Measurements from ENCODE around the gene MIER2. TPM values are rescaled to one million over a fixed set of nuclear protein-coding genes. Genes with fewer than 3 reads are reported as not detected.

MIER2 gene
- total and polyA plus RNA-seq, 10 of the 15 experiments (the other 5 are each of a cell fraction or from before 2014, with no cell fraction given), result 0.48 to 23.6 (median 12.1) TPM

GRCh38 chr19:366205-366783, 21.7 kb upstream of the MIER2 start (continued):
- no peak for TF ChIP-seq RELB (IDR thresholded peaks at IDR 0.05; ENCODE audit: low read depth)

DNA sequence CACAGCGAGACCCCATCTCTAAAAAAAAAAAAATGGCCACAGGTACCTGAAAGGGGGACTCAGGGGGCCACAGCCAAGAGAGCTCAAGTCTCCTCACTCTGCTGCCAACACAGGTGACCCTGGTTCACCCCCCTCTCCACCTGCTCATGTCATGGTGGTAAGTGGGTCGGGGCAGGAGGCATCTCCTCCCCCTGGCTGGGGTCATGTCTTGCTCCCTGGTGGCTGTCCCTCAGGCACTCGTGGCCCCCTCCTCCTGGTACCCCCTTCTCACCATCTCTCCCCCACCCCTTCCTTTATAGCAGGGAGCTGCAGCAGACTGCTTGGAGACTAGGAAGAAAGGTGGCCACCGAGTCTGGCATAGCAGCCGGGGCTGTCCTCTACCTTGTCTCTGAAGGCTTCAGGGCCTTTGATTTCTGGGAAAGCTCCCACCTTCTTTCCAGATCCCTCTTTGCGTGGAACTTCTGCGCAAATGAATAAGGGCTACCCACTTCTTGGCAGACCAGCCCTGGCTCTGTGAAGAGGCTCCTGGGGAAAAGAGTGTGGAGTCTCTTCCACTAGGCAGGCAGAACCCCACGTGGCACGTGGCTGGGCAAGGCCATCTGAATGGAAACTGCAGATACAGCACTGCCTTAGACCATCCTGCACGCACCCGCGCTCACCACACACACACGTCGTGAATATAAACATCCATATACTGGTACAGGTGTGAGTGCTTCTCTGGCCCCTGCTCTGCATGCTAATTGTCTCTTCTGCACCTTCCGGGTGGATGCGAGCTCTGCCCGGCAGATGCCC, 20.1 kb upstream of the MIER2 start:
- Histone ChIP-seq H3K9ac (ENCODE audit: control insufficient read depth, insufficient read depth, low read length) (no peak overlapping the region), H2AFZ (ENCODE audit: control insufficient read depth, low read depth, low read length) (no peak overlapping the region), H3K36me3 (ENCODE audit: control insufficient read depth in 2 of 2, insufficient read depth in 2 of 2, low read length in 1 of 2) (no peaks in the 10 kb centered on the region), H3K27ac (ENCODE audit: control insufficient read depth, insufficient read depth) (no peak overlapping the region), H3K4me2 (ENCODE audit: control insufficient read depth, insufficient read depth) (no peak overlapping the region), H3K4me1 (ENCODE audit: control insufficient read depth, insufficient read depth, low read length) (no peaks in the 10 kb centered on the region), H3K79me2 (ENCODE audit: control insufficient read depth, insufficient read depth, low read length) (no peaks in the 10 kb centered on the region), H3K4me3 (no peak overlapping the region), H3K9me3 (replicated peaks; ENCODE audit: control insufficient read depth, insufficient read depth, low read length) (no peaks in the 10 kb centered on the region), H3K27me3 (replicated peaks in 1 of 2; ENCODE audit: control insufficient read depth in 2 of 2, insufficient read depth in 2 of 2, low read length in 1 of 2) (no peaks in the 10 kb centered on the region), H4K20me1 (ENCODE audit: control insufficient read depth, insufficient read depth) (no peaks in the 10 kb centered on the region)
- intact Hi-C loops (cut with micrococcal nuclease; ENCODE audit: unreplicated experiment) (no loop called here), in situ Hi-C loops (cut with MboI) (no loop called here)
- ChIA-PET POLR2A (interaction anchor here (0.5 kb wide), 1 partner anchor 159 kb away, joined by 3 read pairs; no protein-coding TSS in a partner anchor), SMC1A (ENCODE audit: uncharacterized antibody, unreplicated experiment) (no interaction called here), RAD21 (ENCODE audit: unreplicated experiment) (no interaction called here), CTCF (no interaction called here)
- FAIRE-seq (no peak), DNase-seq (ENCODE audit: low read depth, low spot score) (no peak), ATAC-seq (no peak)
- WGBS (ENCODE audit: insufficient coverage, insufficient replicate concordance, low lambda C conversion rate, missing lambda C conversion rate), result 70% methylated on average over 16 of the region's 17 CpGs
- BruUV-seq (replicated peaks), result no TSS peak
- TF ChIP-seq TBL1XR1 (IDR thresholded peaks at IDR 0.05; ENCODE audit: low read depth, low read length), result no peak
- no peak for TF ChIP-seq SPI1 (IDR thresholded peaks at IDR 0.05; ENCODE audit: borderline replicate concordance, insufficient read depth, low read depth, low read length)
- TF ChIP-seq, protein P1, sequence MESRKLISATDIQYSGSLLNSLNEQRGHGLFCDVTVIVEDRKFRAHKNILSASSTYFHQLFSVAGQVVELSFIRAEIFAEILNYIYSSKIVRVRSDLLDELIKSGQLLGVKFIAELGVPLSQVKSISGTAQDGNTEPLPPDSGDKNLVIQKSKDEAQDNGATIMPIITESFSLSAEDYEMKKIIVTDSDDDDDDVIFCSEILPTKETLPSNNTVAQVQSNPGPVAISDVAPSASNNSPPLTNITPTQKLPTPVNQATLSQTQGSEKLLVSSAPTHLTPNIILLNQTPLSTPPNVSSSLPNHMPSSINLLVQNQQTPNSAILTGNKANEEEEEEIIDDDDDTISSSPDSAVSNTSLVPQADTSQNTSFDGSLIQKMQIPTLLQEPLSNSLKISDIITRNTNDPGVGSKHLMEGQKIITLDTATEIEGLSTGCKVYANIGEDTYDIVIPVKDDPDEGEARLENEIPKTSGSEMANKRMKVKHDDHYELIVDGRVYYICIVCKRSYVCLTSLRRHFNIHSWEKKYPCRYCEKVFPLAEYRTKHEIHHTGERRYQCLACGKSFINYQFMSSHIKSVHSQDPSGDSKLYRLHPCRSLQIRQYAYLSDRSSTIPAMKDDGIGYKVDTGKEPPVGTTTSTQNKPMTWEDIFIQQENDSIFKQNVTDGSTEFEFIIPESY (IDR thresholded peaks at IDR 0.05), result no peak
- no peak for TF ChIP-seq IRF3 (IDR thresholded peaks at IDR 0.05)
- TF ChIP-seq TCF12 (IDR thresholded peaks at IDR 0.05; ENCODE audit: low read depth, low read length), result no peak
- no peak for TF ChIP-seq WRNIP1 (IDR thresholded peaks at IDR 0.05; ENCODE audit: borderline replicate concordance, low read depth, low read length)
- TF ChIP-seq SIX5 (IDR thresholded peaks at IDR 0.05; ENCODE audit: low read depth, low read length, severe bottlenecking), result no peak
- TF ChIP-seq RBBP5 (conservative IDR thresholded peaks at IDR 0.05), result no peak
- no peak for TF ChIP-seq ZNF217 (IDR thresholded peaks at IDR 0.05)
- TF ChIP-seq TARDBP (IDR thresholded peaks at IDR 0.05; ENCODE audit: borderline replicate concordance), result no peak
- TF ChIP-seq SUPT20H (IDR thresholded peaks at IDR 0.05; ENCODE audit: borderline replicate concordance, control insufficient read depth, low read depth, low read length), result no peak
- TF ChIP-seq MYC (IDR thresholded peaks at IDR 0.05; ENCODE audit: insufficient read depth, insufficient read length, insufficient replicate concordance, low read length, severe bottlenecking), result no peak
- TF ChIP-seq SRF (IDR thresholded peaks at IDR 0.05; ENCODE audit: low read depth in 2 of 2, low read length in 2 of 2), result no peak
- no peak for TF ChIP-seq BCL3 (IDR thresholded peaks at IDR 0.05; ENCODE audit: borderline replicate concordance, insufficient read depth, low read depth, low read length, poor library complexity, severe bottlenecking)

Measured in GM12878 (cell line).